Upper lobe of left lung (tissue), 6 donors: ENCODE data around the gene EEF1AKMT3. TPM values are rescaled to one million over a fixed set of nuclear protein-coding genes. Genes with fewer than 3 reads are reported as not detected.

Source experiments
- ATAC-seq, 2 donors: fragments of 200-7000 bp; cut with Tn5 transposase; one replicate each; pipeline ENCODE4 v1.9.1; 2022; ENCODE audit warnings: mild to moderate bottlenecking in 2 of 2, moderate library complexity in 2 of 2; ENCODE audit not compliant: low FRiP score in 2 of 2
- DNase-seq, 2 donors: peaks; one replicate each; pipeline ENCODE4 v3.0.0-alpha.2; 2019 to 2020
- H3K27ac ChIP-seq, 4 donors: fragments of 200-600 bp; sonication (generic); one replicate each; pipeline ENCODE4 v1.5.1; 2016 to 2019
- H3K27me3 ChIP-seq, 4 donors: fragments of 200-600 bp; sonication (generic); one replicate each; pipeline ENCODE4 v1.5.1; 2017 to 2019
- H3K36me3 ChIP-seq, 4 donors: fragments of 200-600 bp; sonication (generic); one replicate each; pipeline ENCODE4 v1.5.1; 2016 to 2019
- H3K4me1 ChIP-seq, 4 donors: fragments of 200-600 bp; sonication (generic); one replicate each; pipeline ENCODE4 v1.5.1; 2018 to 2019
- H3K4me3 ChIP-seq, 4 donors: fragments of 200-600 bp; sonication (generic); one replicate each; pipeline ENCODE4 v1.5.1; 2017 to 2019; ENCODE audit warnings: mild to moderate bottlenecking in 2 of 4, moderate library complexity in 1 of 4
- H3K9me3 ChIP-seq, 4 donors: fragments of 200-600 bp; sonication (generic); one replicate each; pipeline ENCODE4 v1.5.1; 2018 to 2019
- EP300 ChIP-seq, 4 donors: sonication (generic); formaldehyde crosslinking; IDR thresholded peaks; one replicate each; pipeline ENCODE4 v1.5.1; 2017; ENCODE audit warnings: antibody characterized with exemption in 4 of 4, control low read depth in 2 of 4
- POLR2A ChIP-seq, 4 donors: fragments of 450-650 bp; IDR thresholded peaks; one replicate each; pipeline ENCODE4 v1.5.1; 2016 to 2017; ENCODE audit warnings: antibody characterized with exemption in 4 of 4, mild to moderate bottlenecking in 2 of 4
- POLR2AphosphoS5 ChIP-seq, 2 donors: sonication (generic); formaldehyde crosslinking; IDR thresholded peaks; one replicate each; pipeline ENCODE4 v1.5.1; 2017; ENCODE audit warnings: antibody characterized with exemption in 2 of 2
- WGBS, 2 donors: methylation state at CpG; one replicate each; pipeline ENCODE4 v1.1.5; 2017 to 2018; 5-methylcytosine and 5-hydroxymethylcytosine counted together
- total RNA-seq, 6 donors: library from RNA; depleted of rRNA in 4 of 6; stranded (reverse); fragments of >200 nt in 4 of 6; gene quantifications; one replicate each; pipeline versions ENCODE4 v1.1.0 to v1.2.1, GENCODE V29; 2016 to 2021
- TF ChIP-seq, protein P1 (sequence below), 6 experiments: fragments of 450-650 bp in 4 of 6; fragments of 200-600 bp in 2 of 6; sonication (generic) in 2 of 6; IDR thresholded peaks; one replicate each; pipeline ENCODE4 v1.5.1; 2016 to 2019; ENCODE audit warnings: antibody characterized with exemption in 6 of 6
- donor health status: DM: no; HTN: no; CAD: no; lungs with moderate emphysema.
- donor health status: DM: no; HTN: yes; CAD: no; lungs with severe emphysema.

The EEF1AKMT3 gene
- 10 to 100 TPM in 2 of 6 donors, 1 to 10 TPM in 4; 4.2 to 18.3 (median 6.4) TPM for total RNA-seq

- no peaks in the 10 kb centered on the region for H3K27me3 ChIP-seq
- 2 to 4% methylated on average over 31 to 44 of the region's 67 CpGs for WGBS, 2 donors
- H3K27ac ChIP-seq, result peak within 1 kb of the TSS; percentile 81 to 95 (median 92)
- ATAC-seq (peak; percentile 74 to 82), DNase-seq (peak; percentile 77 to 90)
- H3K36me3 ChIP-seq, result peaks cover 0 to 29% (median 9%) of the 10 kb centered on the region in 4 donors
- peak within 1 kb of the TSS; percentile 72 to 92 (median 85) for H3K4me3 ChIP-seq
- TF ChIP-seq EP300 (IDR thresholded peaks at IDR 0.05), result no peak
- TF ChIP-seq, protein P1, sequence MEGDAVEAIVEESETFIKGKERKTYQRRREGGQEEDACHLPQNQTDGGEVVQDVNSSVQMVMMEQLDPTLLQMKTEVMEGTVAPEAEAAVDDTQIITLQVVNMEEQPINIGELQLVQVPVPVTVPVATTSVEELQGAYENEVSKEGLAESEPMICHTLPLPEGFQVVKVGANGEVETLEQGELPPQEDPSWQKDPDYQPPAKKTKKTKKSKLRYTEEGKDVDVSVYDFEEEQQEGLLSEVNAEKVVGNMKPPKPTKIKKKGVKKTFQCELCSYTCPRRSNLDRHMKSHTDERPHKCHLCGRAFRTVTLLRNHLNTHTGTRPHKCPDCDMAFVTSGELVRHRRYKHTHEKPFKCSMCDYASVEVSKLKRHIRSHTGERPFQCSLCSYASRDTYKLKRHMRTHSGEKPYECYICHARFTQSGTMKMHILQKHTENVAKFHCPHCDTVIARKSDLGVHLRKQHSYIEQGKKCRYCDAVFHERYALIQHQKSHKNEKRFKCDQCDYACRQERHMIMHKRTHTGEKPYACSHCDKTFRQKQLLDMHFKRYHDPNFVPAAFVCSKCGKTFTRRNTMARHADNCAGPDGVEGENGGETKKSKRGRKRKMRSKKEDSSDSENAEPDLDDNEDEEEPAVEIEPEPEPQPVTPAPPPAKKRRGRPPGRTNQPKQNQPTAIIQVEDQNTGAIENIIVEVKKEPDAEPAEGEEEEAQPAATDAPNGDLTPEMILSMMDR (IDR thresholded peaks at IDR 0.05), result peak in 1 of 6 experiments; percentile 21
- H3K4me1 ChIP-seq, result peaks cover 14 to 30% (median 19%) of the 10 kb centered on the region in 4 donors
- H3K9me3 ChIP-seq, result no peaks in the 10 kb centered on the region
These were observed at the start of gene EEF1AKMT3 for GRCh38 chr12:57772429-57773322. TSS of gene EEF1AKMT3 (plus strand) at chr12:57772614. CDS start at chr12:57772725, 111 bp downstream.

DNA sequence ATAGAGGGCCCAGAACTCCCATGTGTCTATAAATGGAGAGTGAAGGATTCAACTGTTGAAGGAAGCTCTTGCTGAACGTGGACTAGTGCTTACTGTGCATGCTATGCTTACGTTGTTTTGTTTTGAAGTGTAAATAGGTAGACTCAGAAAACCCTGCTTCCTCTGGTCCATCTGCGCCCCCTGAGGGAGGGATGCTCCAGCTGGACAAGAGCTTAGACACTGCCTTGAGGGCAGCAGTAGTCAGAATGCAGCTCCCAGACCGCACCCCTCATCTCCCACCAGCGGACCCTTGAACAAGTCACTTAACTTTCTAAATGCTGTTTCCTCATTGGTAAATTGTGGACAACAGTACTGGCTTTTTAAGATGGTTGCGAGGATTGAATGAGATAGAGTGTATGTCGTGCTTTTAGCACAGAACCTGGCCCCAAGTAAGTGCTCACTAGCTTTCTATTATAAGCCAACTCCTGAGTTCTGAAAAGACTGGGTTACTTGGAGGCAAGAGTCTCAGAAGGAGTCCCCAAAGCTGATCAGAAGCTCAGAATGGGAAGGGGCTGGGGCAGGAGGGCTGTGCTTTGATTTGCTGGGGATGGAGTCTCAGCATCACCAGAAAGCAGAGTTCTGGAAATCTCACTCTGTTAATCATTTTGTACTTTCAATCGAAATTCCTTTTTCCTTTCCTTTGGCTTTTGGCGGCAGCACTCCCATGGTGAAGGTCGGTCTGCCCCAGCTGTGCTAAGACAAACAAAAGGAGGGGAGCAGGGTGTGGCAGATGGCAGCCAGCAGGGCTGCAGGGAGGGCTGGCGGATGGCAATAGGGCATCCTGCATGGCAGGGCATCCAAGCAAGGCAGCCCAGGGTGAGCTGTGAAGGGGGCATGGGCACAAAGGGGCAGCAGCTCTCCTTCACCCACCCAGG, 49.4 kb upstream of the EEF1AKMT3 start:
- DNase-seq, result no peak
- Histone ChIP-seq H3K27ac (no peak overlapping the region), H3K36me3 (peaks cover 18 to 56% (median 44%) of the 10 kb centered on the region in 4 donors), H3K9me3 (no peaks in the 10 kb centered on the region), H3K27me3 (no peaks in the 10 kb centered on the region), H3K4me3 (no peak overlapping the region), H3K4me1 (peaks cover 7 to 24% (median 15%) of the 10 kb centered on the region in 4 donors)
- no peak for ATAC-seq
- TF ChIP-seq, protein P1 (IDR thresholded peaks at IDR 0.05), result no peak
- TF ChIP-seq POLR2AphosphoS5 (IDR thresholded peaks at IDR 0.05) (no peak), EP300 (IDR thresholded peaks at IDR 0.05) (no peak)
- WGBS, 2 donors, result 61 to 62% methylated on average over 11 of the region's 11 CpGs

DNA sequence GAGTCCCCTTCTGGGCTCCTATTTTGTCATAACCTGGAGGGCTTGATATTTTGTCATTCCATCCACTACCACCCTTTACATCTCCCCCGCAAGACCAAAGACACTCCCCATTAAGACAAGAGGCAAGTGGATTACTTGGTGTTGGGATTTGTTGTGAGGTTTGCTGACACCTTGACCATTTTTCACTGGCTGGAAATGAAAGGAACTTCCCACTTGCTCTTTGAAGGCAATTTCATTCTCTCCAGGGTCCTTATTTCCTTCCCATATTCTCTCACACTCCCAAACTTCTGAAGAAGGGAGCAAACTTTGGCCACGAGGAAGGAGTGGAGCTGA, 48.8 kb upstream of the EEF1AKMT3 start:
- peaks cover 11 to 49% (median 37%) of the 10 kb centered on the region in 4 donors for H3K36me3 ChIP-seq
- WGBS, 2 donors, result 63% methylated on average over 2 of the region's 2 CpGs
- H3K27ac ChIP-seq, result no peak overlapping the region
- no peaks in the 10 kb centered on the region for H3K9me3 ChIP-seq
- ATAC-seq (no peak), DNase-seq (no peak)
- no peaks in the 10 kb centered on the region for H3K27me3 ChIP-seq
- H3K4me1 ChIP-seq, result peaks cover 7 to 24% (median 15%) of the 10 kb centered on the region in 4 donors
- H3K4me3 ChIP-seq, result no peak overlapping the region
- TF ChIP-seq EP300 (IDR thresholded peaks at IDR 0.05) (no peak), POLR2A (IDR thresholded peaks at IDR 0.05) (no peak), POLR2AphosphoS5 (IDR thresholded peaks at IDR 0.05) (no peak)
- TF ChIP-seq, protein P1 (IDR thresholded peaks at IDR 0.05), result no peak

- Histone ChIP-seq H3K9me3 (no peaks in the 10 kb centered on the region), H3K27ac (no peak overlapping the region), H3K27me3 (no peaks in the 10 kb centered on the region), H3K36me3 (peaks cover 5 to 43% (median 31%) of the 10 kb centered on the region in 4 donors), H3K4me3 (no peak overlapping the region), H3K4me1 (peaks cover 7 to 24% (median 15%) of the 10 kb centered on the region in 4 donors)
- TF ChIP-seq EP300 (IDR thresholded peaks at IDR 0.05), result no peak
- ATAC-seq (no peak), DNase-seq (no peak)
- WGBS, 2 donors, result 82 to 84% methylated on average over 8 to 12 of the region's 12 CpGs
These were observed 48.1 kb upstream of the EEF1AKMT3 start for GRCh38 chr12:57724003-57724935.
